NCI-H1105 treated with DMSO at 0.1 percent for 48 hours (cell line): ENCODE measurements around the gene MYO3A.
A peak's percentile ranks its signal among the peaks of the same experiment; 100 is the strongest.

Source experiments
- DNase-seq: peaks from one replicate; lab custom pipeline; 2025; lab: John Stamatoyannopoulos, UW

MYO3A gene

GRCh38 chr10:26215935-26216584 lies 282.0 kb downstream of the MYO3A start:
- DNase-seq = peak; percentile 53

- DNase-seq = no peak
Measured at GRCh38 chr10:26216585-26217395, 282.8 kb downstream of the MYO3A start, which contains the start of gene GAD2. TSS of gene GAD2 (plus strand) at chr10:26216774. CDS start at chr10:26216810, 36 bp downstream.

DNA sequence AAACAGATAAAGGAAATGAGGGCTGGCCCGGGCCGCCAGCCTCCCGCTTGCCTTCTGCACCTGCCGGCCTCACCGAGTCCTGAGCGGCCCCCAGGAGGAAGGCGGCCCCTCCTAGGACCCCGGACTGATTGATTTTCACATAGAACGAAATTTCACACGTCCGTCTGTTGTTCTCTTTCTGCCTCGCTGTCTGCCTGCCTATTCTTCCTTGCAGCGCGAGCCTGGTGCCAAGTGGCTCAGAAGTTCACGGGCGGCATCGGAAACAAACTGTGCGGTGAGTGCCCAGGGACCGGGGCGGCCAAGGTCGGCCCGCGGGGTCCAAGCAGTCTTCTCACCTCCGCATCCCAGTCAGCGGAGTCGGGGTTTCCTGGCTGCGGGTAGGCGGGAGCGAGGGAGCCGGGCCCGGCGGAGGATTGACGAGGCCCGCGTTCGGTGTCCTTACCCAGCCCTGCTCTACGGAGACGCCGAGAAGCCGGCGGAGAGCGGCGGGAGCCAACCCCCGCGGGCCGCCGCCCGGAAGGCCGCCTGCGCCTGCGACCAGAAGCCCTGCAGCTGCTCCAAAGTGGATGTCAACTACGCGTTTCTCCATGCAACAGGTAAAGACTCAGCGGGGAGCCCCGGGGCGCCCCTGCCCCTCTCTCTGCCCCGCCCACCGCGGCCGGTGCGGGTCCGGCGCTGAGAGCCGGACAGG lies 283.5 kb downstream of the MYO3A start:
- peak; percentile 49 for DNase-seq

- DNase-seq = no peak
Measured at GRCh38 chr10:26219676-26220075, 285.6 kb downstream of the MYO3A start.

GRCh38 chr10:26220901-26221300 lies 286.9 kb downstream of the MYO3A start:
- no peak for DNase-seq

DNA sequence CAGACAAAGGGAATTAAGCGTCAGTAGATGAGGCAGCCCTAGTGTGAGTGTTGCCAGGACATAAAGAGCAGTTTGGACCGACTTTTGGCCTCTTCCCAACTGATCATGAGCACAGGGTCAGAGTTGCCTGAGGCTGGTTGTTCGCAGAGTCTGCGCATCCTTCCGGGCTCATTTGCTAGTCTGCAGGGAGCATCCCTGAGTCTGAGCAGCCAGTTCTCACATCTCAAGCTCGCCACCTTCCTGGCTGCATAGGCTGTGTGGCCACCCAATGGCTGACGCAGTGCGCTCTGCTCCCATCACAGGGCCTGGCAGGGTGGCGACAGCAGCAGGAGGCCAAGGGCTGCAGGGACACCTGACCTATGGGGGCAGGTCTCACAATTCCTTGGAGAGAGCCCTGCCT lies 287.5 kb downstream of the MYO3A start:
- DNase-seq = no peak

DNA sequence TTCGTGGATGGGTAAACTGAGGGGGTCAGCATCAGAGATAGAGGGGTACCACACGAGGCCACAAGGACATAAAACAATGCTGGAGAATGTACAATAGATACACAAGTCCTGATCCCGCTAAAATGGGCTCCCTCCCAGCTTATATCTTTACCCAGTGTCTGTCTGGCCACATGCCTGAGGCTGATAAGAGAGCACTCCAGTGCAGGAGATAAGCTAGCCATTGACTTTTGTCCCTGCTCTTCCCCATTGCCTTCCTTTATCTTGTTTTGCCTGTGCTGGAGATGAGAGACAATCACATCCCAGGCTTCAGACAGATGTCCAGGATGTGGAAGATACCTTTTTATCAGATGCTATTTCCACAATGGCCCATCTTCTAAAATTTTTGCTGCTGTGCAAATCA lies 288.5 kb downstream of the MYO3A start:
- DNase-seq = no peak

- DNase-seq = no peak
Measured at GRCh38 chr10:26225322-26225721, 291.3 kb downstream of the MYO3A start.

DNA sequence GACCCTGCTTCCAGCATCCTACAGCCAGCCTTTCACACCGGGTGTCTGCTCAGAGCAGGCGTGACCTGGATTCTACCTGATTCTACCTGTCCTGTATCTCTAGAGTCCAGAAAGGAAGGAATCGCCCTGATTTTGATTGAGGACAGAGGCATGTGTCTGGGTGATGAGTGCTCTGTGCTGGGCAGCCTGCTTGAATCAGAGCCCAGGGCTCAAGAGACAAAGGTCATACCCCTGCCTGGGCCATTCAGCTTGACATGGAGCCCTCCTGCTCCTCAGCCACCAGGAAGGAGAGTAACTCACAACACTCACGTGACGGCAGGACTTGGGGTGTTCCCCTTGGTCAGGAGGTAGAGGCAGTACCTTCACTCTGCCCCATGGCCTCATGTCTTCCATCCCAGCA lies 293.8 kb downstream of the MYO3A start:
- no peak for DNase-seq

DNA sequence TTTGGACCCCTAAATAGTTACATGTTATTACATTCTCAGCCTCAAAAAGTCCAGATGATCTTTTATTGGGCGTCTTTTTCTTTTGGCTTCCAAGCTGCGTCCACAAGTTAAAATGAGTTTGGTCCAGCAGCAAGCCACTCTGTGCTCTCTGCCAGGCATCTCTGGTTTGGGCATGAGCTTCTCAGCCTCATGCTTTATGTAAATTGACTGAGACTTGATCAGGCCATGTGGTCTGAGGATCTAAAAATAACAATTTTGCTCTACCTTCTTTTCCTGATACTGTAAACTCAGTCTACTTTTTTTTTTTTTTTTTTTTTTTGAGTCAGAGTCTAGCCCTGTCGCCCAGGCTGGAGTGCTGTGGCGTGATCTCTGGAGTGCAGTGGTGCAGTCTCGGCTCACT lies 298.1 kb downstream of the MYO3A start:
- no peak for DNase-seq

- DNase-seq = no peak
Measured at GRCh38 chr10:26235761-26236160, 301.7 kb downstream of the MYO3A start.

DNA sequence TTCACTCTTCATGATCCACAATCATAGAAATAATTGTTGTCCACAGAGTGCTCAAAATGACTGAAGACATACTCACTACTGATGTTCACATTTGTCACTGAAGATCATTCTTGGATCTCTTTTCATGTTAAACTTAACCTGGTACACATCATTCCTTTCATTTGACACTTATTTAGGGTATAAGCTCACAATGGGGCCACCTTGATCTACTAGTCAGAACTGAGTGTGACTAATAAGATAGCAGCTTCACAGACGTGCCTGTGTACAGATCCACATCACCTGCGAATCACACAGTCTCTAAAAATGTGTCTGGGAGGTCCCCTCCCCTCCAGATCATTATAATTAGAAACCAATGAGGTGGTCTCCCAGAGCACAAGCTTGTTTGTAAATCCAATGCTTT lies 304.3 kb downstream of the MYO3A start:
- DNase-seq = no peak

DNA sequence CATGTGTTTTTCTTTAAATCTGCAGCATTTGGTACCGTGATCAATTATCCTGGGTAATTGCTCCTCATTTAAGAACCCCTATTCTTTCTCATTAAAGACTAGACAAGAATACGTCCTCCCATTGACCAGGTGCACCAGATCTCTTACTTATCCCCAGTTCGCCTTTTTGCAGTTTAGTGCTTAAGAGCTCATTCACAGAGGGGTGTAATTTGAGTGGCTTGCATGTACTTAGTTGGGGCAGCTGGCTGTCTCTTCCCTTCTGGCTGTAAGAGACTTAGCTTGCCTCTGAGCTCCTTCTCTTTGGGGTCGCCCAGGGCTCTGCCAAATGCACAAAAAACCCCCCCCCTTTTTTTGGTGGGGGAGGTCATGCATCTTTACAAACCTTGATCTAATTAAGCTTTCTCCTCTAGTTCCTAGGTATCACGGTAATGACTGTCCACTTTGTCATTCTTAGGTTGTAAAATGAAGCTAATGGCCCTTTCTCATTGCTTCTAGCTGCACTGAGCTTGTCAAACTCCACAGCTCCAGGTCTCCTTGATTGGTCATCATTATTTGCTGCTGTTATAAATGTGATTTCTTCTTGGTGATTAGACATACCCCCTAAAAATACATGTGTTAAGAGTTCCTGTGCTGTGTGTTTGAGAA lies 308.8 kb downstream of the MYO3A start:
- DNase-seq = peak; percentile 92

- DNase-seq = peak; percentile 54
Measured at GRCh38 chr10:26243351-26243720, 309.3 kb downstream of the MYO3A start.

DNA sequence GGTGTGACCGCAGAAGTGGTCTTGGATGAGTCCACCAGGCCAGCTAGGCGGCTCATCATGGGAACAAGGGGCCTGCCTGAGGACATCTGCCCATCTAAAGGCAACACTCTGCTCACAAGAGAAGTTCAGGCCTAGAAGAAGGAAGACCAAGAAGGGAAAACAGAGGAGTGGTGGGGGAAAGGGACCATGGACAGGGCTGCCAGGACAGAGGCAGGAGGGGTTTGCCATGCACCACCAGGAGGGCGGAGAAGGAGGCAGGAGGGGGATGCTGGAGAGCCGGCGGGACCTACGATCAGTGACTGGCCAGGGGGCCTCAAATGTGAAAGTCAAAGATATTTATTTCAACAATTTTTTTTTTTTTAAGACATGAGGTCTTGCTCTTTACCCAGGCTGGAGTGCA lies 315.7 kb downstream of the MYO3A start:
- DNase-seq = no peak

DNA sequence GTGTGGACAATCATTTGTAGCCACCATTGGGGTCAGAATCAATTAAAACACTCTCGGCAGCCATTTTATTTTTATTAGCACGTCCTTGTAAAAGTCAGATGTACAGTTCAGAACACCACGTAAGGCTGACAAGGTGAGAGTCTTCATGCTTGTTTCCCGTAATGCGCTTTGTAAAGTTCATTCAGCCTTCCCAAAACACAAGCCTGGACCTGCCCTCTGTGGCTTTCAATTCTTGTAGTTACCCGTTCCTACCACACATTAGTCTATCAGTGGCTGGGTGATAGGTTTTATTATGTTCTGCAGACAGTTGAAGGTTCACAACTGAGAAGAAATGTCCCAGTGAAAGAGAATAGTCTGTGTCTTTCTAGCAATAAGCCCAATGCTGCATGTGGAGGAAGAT lies 317.9 kb downstream of the MYO3A start:
- DNase-seq = no peak

- DNase-seq = no peak
Measured at GRCh38 chr10:26254616-26255015, 320.6 kb downstream of the MYO3A start.

- DNase-seq = no peak
Measured at GRCh38 chr10:26259341-26259740, 325.3 kb downstream of the MYO3A start.
